AG09319 (cell line): Measurements from ENCODE around the gene NGEF.
A peak's percentile ranks its signal among the peaks of the same experiment; 100 is the strongest.

ENCODE experiments used
- DNase-seq: peaks from one replicate; pipeline ENCODE4 v3.0.0-alpha.2; 2010; ENCODE audit warnings: low read depth; ENCODE audit errors: extremely low read depth
- TF ChIP-seq, protein P1 (sequence below): IDR thresholded peaks from 2 replicates; pipeline ENCODE4 v1.5.1; 2011; ENCODE audit warnings: low read depth, mild to moderate bottlenecking, inconsistent platforms, low read length, moderate library complexity

The NGEF gene

GRCh38 chr2:232889876-232890401 lies 123.1 kb downstream of the NGEF start:
- TF ChIP-seq, protein P1, sequence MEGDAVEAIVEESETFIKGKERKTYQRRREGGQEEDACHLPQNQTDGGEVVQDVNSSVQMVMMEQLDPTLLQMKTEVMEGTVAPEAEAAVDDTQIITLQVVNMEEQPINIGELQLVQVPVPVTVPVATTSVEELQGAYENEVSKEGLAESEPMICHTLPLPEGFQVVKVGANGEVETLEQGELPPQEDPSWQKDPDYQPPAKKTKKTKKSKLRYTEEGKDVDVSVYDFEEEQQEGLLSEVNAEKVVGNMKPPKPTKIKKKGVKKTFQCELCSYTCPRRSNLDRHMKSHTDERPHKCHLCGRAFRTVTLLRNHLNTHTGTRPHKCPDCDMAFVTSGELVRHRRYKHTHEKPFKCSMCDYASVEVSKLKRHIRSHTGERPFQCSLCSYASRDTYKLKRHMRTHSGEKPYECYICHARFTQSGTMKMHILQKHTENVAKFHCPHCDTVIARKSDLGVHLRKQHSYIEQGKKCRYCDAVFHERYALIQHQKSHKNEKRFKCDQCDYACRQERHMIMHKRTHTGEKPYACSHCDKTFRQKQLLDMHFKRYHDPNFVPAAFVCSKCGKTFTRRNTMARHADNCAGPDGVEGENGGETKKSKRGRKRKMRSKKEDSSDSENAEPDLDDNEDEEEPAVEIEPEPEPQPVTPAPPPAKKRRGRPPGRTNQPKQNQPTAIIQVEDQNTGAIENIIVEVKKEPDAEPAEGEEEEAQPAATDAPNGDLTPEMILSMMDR: no peak

DNA sequence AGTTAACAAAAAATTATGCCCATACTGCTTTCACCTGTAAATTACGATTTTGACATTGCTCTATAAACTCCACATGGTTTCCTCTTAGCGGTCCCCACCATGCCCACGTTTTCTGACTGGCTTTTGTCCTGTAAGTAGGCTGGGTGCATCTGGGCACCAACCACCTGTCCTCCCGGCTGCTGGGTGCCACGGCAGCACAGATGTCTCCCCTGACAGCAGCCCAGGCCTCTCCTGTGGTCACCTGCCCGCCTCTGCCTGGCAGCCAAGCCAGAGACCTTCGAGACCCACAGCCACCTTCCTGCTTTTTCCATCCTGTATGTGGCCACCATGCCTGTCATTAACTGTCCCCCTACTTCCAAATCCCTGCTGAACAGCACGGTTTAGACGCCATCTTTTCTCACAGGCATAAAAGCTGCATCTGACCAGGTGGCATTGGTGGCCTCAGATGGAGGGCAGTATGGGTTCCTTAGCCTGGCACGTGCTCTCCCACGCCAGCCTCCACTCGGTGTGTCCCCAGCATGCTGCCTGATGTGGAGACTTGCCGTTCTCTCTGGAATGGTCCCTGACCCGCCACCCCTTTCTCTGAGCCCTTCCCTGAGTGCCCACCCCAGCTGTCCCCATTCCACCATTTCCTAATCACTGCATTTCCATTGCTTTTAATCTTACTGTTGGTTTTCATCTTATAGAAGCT lies 124.1 kb downstream of the NGEF start:
- TF ChIP-seq, protein P1: no peak
- no peak for DNase-seq

More at GRCh38 chr2:232889876-232890401, 123.1 kb downstream of the NGEF start:
- DNase-seq: no peak

DNA sequence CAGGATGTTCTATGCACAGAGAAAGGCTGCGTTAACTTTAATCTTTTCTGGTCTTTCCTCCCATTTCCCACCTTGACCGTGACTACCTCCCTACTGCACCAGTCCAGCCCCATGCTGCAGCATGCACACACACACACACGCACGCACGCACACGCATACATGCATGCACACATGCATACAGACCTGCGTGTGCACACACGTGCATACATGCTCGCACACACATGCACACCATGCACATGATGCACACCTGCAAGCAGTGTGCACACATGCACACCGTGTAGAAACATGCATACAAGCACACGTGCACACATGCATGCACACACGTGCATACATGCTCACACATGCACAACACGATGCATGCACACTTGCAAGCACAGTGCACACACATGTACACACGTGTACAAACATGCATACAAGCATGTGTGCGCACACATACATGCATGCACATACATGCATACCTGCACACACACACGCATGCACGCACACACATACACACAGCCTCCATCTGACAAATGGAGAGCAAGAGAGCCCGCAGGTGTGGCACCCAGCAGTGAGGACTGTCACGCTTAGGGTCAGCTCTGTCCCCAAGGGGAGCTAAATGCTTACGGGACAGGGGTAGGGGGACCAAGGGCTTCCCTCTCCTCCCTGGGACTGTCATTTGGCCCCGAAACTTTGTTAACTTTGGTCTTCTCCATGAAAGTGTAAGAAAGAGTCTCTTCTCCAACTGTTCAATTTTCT lies 124.8 kb downstream of the NGEF start:
- no peak for DNase-seq
- TF ChIP-seq, protein P1: no peak

GRCh38 chr2:232887171-232887850 lies 125.7 kb downstream of the NGEF start:
- TF ChIP-seq, protein P1: peak; percentile 6
- DNase-seq: no peak

GRCh38 chr2:232886632-232887031 lies 126.4 kb downstream of the NGEF start:
- DNase-seq: no peak
- TF ChIP-seq, protein P1: no peak

- DNase-seq: no peak
- TF ChIP-seq, protein P1: no peak
These were observed 126.9 kb downstream of the NGEF start for GRCh38 chr2:232886176-232886575.
